GM21576 (cell line): ENCODE data around the gene FBXO5.
A peak's percentile ranks its signal among the peaks of the same experiment; 100 is the strongest.
"Not testable (repeated sequence)": the region's sequence is repeated elsewhere in the genome, so short reads cannot be mapped to it uniquely, and the experiment has no call there.

Experiments
- ATAC-seq: cut with Tn5 transposase; IDR thresholded peaks from one replicate; pipeline ENCODE4 v1.9.1; 2021; ENCODE audit warnings: mild to moderate bottlenecking, moderate library complexity; ENCODE audit not compliant: unreplicated experiment

Gene FBXO5

GRCh38 chr6:152982904-152983636 is at the start of gene FBXO5:
Gene FBXO5, minus strand, starts transcription at chr6:152983041. Its CDS starts 82 bp downstream, at chr6:152982959.
- ATAC-seq, result peak; percentile 83

GRCh38 chr6:153032255-153032882 is 49.5 kb upstream of the FBXO5 start:
- ATAC-seq, result no peak

- ATAC-seq, result no peak
Measured at GRCh38 chr6:153031335-153031955, 48.6 kb upstream of the FBXO5 start.

GRCh38 chr6:153028963-153029362 is 46.1 kb upstream of the FBXO5 start:
- ATAC-seq, result no peak

- no peak for ATAC-seq
Measured at GRCh38 chr6:153028286-153028685, 45.4 kb upstream of the FBXO5 start.

- ATAC-seq, result no peak
Measured at GRCh38 chr6:153027480-153027879, 44.6 kb upstream of the FBXO5 start.

GRCh38 chr6:153024709-153025017 is 41.8 kb upstream of the FBXO5 start:
- ATAC-seq, result no peak

GRCh38 chr6:153023977-153024708 is 41.3 kb upstream of the FBXO5 start:
- ATAC-seq, result peak; percentile 100

GRCh38 chr6:153018355-153018754 is 35.5 kb upstream of the FBXO5 start:
- no peak for ATAC-seq

- no peak for ATAC-seq
Measured at GRCh38 chr6:153016846-153017245, 34.0 kb upstream of the FBXO5 start.

- no peak for ATAC-seq
Measured at GRCh38 chr6:153015094-153015640, 32.3 kb upstream of the FBXO5 start.

- no peak for ATAC-seq
Measured at GRCh38 chr6:153013438-153013837, 30.6 kb upstream of the FBXO5 start.

GRCh38 chr6:153012856-153013255 is 30.0 kb upstream of the FBXO5 start:
- no peak for ATAC-seq

GRCh38 chr6:153003366-153003690 is 20.5 kb upstream of the FBXO5 start:
- no peak for ATAC-seq

- peak; percentile 91 for ATAC-seq
Measured at GRCh38 chr6:153002613-153003365, 19.9 kb upstream of the FBXO5 start, which contains the start of gene MTRF1L. Gene MTRF1L, minus strand, starts transcription at chr6:153002709. Its CDS starts 24 bp downstream, at chr6:153002685.

- ATAC-seq, result peak; percentile 18
Measured at GRCh38 chr6:153001767-153002612, 19.1 kb upstream of the FBXO5 start.

- ATAC-seq, result not testable (repeated sequence)
Measured at GRCh38 chr6:153000790-153001189, 17.9 kb upstream of the FBXO5 start.

- no peak for ATAC-seq
Measured at GRCh38 chr6:153000243-153000642, 17.4 kb upstream of the FBXO5 start.

- not testable (repeated sequence) for ATAC-seq
Measured at GRCh38 chr6:152999538-152999937, 16.7 kb upstream of the FBXO5 start.

- ATAC-seq, result no peak
Measured at GRCh38 chr6:152993847-152994246, 11.0 kb upstream of the FBXO5 start.
